Cardiac septum (tissue), 1 donor: ENCODE measurements around the gene THSD1. TPM values are rescaled to one million over a fixed set of nuclear protein-coding genes. Genes with fewer than 3 reads are reported as not detected.

Experiments
- total RNA-seq: library from RNA; stranded (reverse); fragmentation: NEBNext Ultra II Directional; extraction: Animal tissue kit (Norgen Biotek cat#: 25700); gene quantifications from one replicate; pipeline ENCODE4 v1.2.1, GENCODE V29; 2021
- donor health status: DM: no; HTN: no; CAD: no.

The THSD1 gene
- total RNA-seq, 1 donor from 2014 or later = 6.8 TPM

Other genes starting within 250 kb of the THSD1 start
- 7.5 TPM for gene NEK3, start 246.6 kb downstream of the THSD1 start, total RNA-seq
- gene VPS36, start 44.5 kb upstream of the THSD1 start, total RNA-seq = 30.2 TPM
- gene CKAP2, start 49.3 kb upstream of the THSD1 start, total RNA-seq = 7.4 TPM
- gene HNRNPA1L2, start 236.3 kb upstream of the THSD1 start, total RNA-seq = 4.3 TPM
- 49.1 TPM for gene SUGT1, start 246.7 kb upstream of the THSD1 start, total RNA-seq